Hair follicle dermal papilla cell (primary cell): ENCODE measurements around the gene ALDH1A1. TPM values are rescaled to one million over a fixed set of nuclear protein-coding genes. Genes with fewer than 3 reads are reported as not detected.

Experiments
- total RNA-seq: library from RNA; depleted of rRNA; stranded (reverse); fragments of >200 nt; gene quantifications from 2 replicates; pipeline ENCODE4 v1.2.3, GENCODE V29; 2012

Gene ALDH1A1
- 0.49 TPM in 1 of 2 replicates, not detected in the other for total RNA-seq

GRCh38 chr9:72952914-72953313, at the start of gene ALDH1A1:
ALDH1A1 (minus strand) TSS chr9:72953053; CDS start chr9:72953000, 53 bp downstream.

Other genes with a start within 250 kb of the ALDH1A1 start
- gene ANXA1, start 198.8 kb upstream of the ALDH1A1 start, total RNA-seq: 367 and 488 TPM in 2 replicates